H9 (cell line): ENCODE measurements around the gene TBC1D5. TPM values are rescaled to one million over a fixed set of nuclear protein-coding genes. Genes with fewer than 3 reads are reported as not detected.

Experiments used
- DNase-seq: peaks from one replicate; pipeline ENCODE4 v3.0.0-alpha.2; 2017
- H2AFZ ChIP-seq: one replicate; pipeline ENCODE4 v1.6.1; 2013; ENCODE audit warnings: mild to moderate bottlenecking, low read length, control low read depth, moderate library complexity
- H2AK5ac ChIP-seq: 2 replicates; pipeline ENCODE4 v1.6.1; 2013; ENCODE audit warnings: low read length, control low read depth, mixed read lengths; ENCODE audit not compliant: insufficient read length
- H2BK120ac ChIP-seq: one replicate; pipeline ENCODE4 v1.6.1; 2013; ENCODE audit warnings: low read depth, mild to moderate bottlenecking, low read length, control low read depth, inconsistent platforms; ENCODE audit not compliant: poor library complexity, severe bottlenecking
- H2BK12ac ChIP-seq: 2 replicates; pipeline ENCODE4 v1.6.1; 2013; ENCODE audit warnings: low read length, control low read depth, mixed read lengths, low read depth; ENCODE audit not compliant: insufficient read length
- H2BK15ac ChIP-seq: 2 replicates; pipeline ENCODE4 v1.6.1; 2013; ENCODE audit warnings: low read depth, low read length, control low read depth
- H2BK20ac ChIP-seq: one replicate; pipeline ENCODE4 v1.6.1; 2013; ENCODE audit warnings: low read depth, mild to moderate bottlenecking, low read length, control low read depth, inconsistent platforms; ENCODE audit not compliant: poor library complexity, severe bottlenecking
- H2BK5ac ChIP-seq: 2 replicates; pipeline ENCODE4 v1.6.1; 2013; ENCODE audit warnings: low read length, control low read depth, mixed read lengths; ENCODE audit not compliant: insufficient read length
- H3K14ac ChIP-seq: 2 replicates; pipeline ENCODE4 v1.6.1; 2013; ENCODE audit warnings: low read length, control low read depth; ENCODE audit not compliant: insufficient read depth
- H3K18ac ChIP-seq: 2 replicates; pipeline ENCODE4 v1.6.1; 2013; ENCODE audit warnings: low read depth, mild to moderate bottlenecking, mixed read lengths, low read length, control low read depth; ENCODE audit not compliant: insufficient read length
- H3K23ac ChIP-seq: 2 replicates; pipeline ENCODE4 v1.6.1; 2013; ENCODE audit warnings: low read length, control low read depth, mixed read lengths, low read depth; ENCODE audit not compliant: insufficient read length
- H3K23me2 ChIP-seq: 2 replicates; pipeline ENCODE4 v1.6.1; 2013; ENCODE audit warnings: low read depth, mild to moderate bottlenecking, mixed read lengths, low read length, control low read depth; ENCODE audit not compliant: insufficient read length, poor library complexity, severe bottlenecking
- H3K27ac ChIP-seq: 2 replicates; pipeline ENCODE4 v1.5.1; 2013; ENCODE audit warnings: low read length, control low read depth, mixed read lengths, low read depth; ENCODE audit not compliant: insufficient read length
- H3K27me3 ChIP-seq: 2 replicates; pipeline ENCODE4 v1.6.1; 2013; ENCODE audit warnings: low read length, control low read depth, inconsistent platforms; ENCODE audit not compliant: insufficient read depth
- H3K4ac ChIP-seq: 2 replicates; pipeline ENCODE4 v1.6.1; 2013; ENCODE audit warnings: low read depth, mild to moderate bottlenecking, control low read depth, inconsistent platforms, low read length, moderate library complexity
- H3K4me1 ChIP-seq: 2 replicates; pipeline ENCODE4 v1.6.1; 2013; ENCODE audit warnings: low read length, control low read depth, inconsistent platforms; ENCODE audit not compliant: insufficient read depth
- H3K4me2 ChIP-seq: 2 replicates; pipeline ENCODE4 v1.6.1; 2013; ENCODE audit warnings: low read length, control low read depth, mixed read lengths; ENCODE audit not compliant: insufficient read length, insufficient read depth
- H3K56ac ChIP-seq: 2 replicates; pipeline ENCODE4 v1.6.1; 2013; ENCODE audit warnings: low read depth, mild to moderate bottlenecking, mixed read lengths, low read length, control low read depth; ENCODE audit not compliant: insufficient read length
- H3K79me1 ChIP-seq: 2 replicates; pipeline ENCODE4 v1.6.1; 2013; ENCODE audit warnings: low read depth, mild to moderate bottlenecking, moderate library complexity, low read length, control low read depth, inconsistent platforms; ENCODE audit not compliant: insufficient read depth, poor library complexity, severe bottlenecking
- H3K79me2 ChIP-seq: 2 replicates; pipeline ENCODE4 v1.6.1; 2013; ENCODE audit warnings: low read length, control low read depth, inconsistent platforms; ENCODE audit not compliant: insufficient read depth
- H3K9ac ChIP-seq: 2 replicates; pipeline ENCODE4 v1.6.1; 2013; ENCODE audit warnings: low read length, control low read depth, mixed read lengths; ENCODE audit not compliant: insufficient read length; ENCODE audit errors: extremely low read depth
- H3K9me3 ChIP-seq: one replicate; pipeline ENCODE4 v1.6.1; 2013; ENCODE audit warnings: low read depth, low read length, inconsistent platforms; ENCODE audit not compliant: control insufficient read depth
- H3T11ph ChIP-seq: one replicate; pipeline ENCODE4 v1.6.1; 2013; ENCODE audit warnings: mild to moderate bottlenecking, low read length, control low read depth, inconsistent platforms
- H4K20me1 ChIP-seq: one replicate; pipeline ENCODE4 v1.6.1; 2013; ENCODE audit not compliant: control insufficient read depth, insufficient read length, insufficient read depth
- H4K5ac ChIP-seq: 2 replicates; pipeline ENCODE4 v1.6.1; 2013; ENCODE audit warnings: low read depth, mild to moderate bottlenecking, mixed read lengths, low read length, control low read depth; ENCODE audit not compliant: insufficient read length
- H4K8ac ChIP-seq: replicated peaks from 2 replicates; pipeline ENCODE4 v1.6.1; 2013; ENCODE audit warnings: low read length, control low read depth, mixed read lengths, low read depth; ENCODE audit not compliant: insufficient read length
- H4K91ac ChIP-seq: 2 replicates; pipeline ENCODE4 v1.6.1; 2013; ENCODE audit warnings: low read depth, mild to moderate bottlenecking, moderate library complexity, mixed read lengths, low read length, control low read depth; ENCODE audit not compliant: insufficient read length
- H3K27ac Mint-ChIP-seq, 3 experiments: 2 replicates in 2 of 3; 3 replicates in 1 of 3; pipeline ENCODE4 v1.8.0; 2020 to 2021; ENCODE audit warnings: mixed read lengths in 3 of 3, mild to moderate bottlenecking in 1 of 3, moderate library complexity in 1 of 3
- H3K27me3 Mint-ChIP-seq: 2 replicates; pipeline ENCODE4 v1.8.0; 2021; ENCODE audit warnings: low read depth, mild to moderate bottlenecking, moderate library complexity, mixed read lengths
- H3K36me3 Mint-ChIP-seq, 3 experiments: 2 replicates in 2 of 3; 3 replicates in 1 of 3; pipeline ENCODE4 v1.8.0; 2020 to 2021; ENCODE audit warnings: low read depth in 3 of 3, mixed read lengths in 3 of 3; ENCODE audit not compliant: insufficient read depth in 1 of 3
- H3K4me1 Mint-ChIP-seq, 2 experiments: 2 replicates each; pipeline ENCODE4 v1.8.0; 2020; ENCODE audit warnings: mixed read lengths in 2 of 2
- H3K4me3 Mint-ChIP-seq, 2 experiments: 2 replicates in 1 of 2; 3 replicates in 1 of 2; pipeline ENCODE4 v1.8.0; 2020 to 2021; ENCODE audit warnings: mild to moderate bottlenecking in 2 of 2, mixed read lengths in 2 of 2, moderate library complexity in 1 of 2
- H3K9me3 Mint-ChIP-seq, 2 experiments: 2 replicates in 1 of 2; 3 replicates in 1 of 2; pipeline ENCODE4 v1.8.0; 2020; ENCODE audit warnings: mild to moderate bottlenecking in 2 of 2, mixed read lengths in 2 of 2, moderate library complexity in 1 of 2
- WGBS: extraction: QIAGEN DNeasy Blood & Tissue Kit; methylation state at CpG from one replicate; pipeline ENCODE4 v1.1.7; 2013; ENCODE audit warnings: missing lambda C conversion rate, low lambda C conversion rate, mixed read lengths; ENCODE audit not compliant: insufficient read length; ENCODE audit errors: extremely low coverage; 5-methylcytosine and 5-hydroxymethylcytosine counted together
- total RNA-seq: library from RNA; stranded (reverse); gene quantifications from 2 replicates; pipeline ENCODE4 v1.2.1, GENCODE V29; 2021
- TF ChIP-seq, protein P1 (sequence below): fragments of 200-600 bp; sonication (generic); conservative IDR thresholded peaks from 3 replicates; pipeline ENCODE4 v1.8.0; 2021; ENCODE audit warnings: antibody characterized with exemption, mild to moderate bottlenecking

TBC1D5 gene
- total RNA-seq, 1 experiment from 2014 or later = 25.0 TPM

DNA sequence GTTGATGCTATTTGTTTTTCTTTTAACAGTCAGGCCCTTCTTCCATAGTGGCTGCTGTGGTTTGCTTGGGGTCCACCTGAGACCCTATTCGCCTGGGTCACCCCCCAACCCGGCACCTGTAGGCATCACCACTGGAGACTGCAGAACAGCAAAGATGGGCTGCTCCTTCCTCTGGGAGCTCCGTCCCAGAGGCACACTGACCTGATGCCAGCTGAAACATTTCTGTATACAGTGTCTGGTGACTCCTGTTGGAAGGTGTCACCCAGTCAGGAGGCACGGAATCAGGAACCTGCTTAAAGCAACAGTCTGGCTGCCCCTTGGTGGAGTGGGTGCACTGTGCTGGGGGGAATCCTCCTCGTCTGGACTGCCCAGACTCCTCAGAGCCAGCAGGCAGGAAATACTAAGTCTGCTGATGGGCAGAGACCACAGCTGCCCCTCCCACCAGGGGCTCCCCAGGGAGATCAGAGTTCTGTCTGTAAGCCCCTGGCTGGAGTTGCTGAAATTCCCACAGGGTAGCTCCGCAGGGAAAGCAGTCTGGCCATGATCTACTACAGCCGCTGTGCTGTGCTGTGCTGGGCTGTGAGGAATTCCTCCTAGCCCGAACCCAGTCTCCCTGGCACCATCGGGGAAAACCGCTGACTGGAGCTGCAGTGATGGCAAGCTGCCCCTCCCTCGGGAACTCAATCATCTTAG lies 248.2 kb downstream of the TBC1D5 start:
- Histone ChIP-seq H3K27ac (no peak overlapping the region), H3K23ac (no peak overlapping the region), H2BK5ac (no peak overlapping the region), H3K23me2 (no peaks in the 10 kb centered on the region), H4K91ac (no peak overlapping the region), H3K18ac (peak overlapping the region; percentile 34), H3K9ac (no peak overlapping the region), H3K27me3 (no peaks in the 10 kb centered on the region), H3K4me2 (no peak overlapping the region), H3K4me1 (no peaks in the 10 kb centered on the region; the same call in 1 of the 2 replicates), H3K9me3 (no peaks in the 10 kb centered on the region), H3K56ac (no peak overlapping the region), H3K79me1 (no peaks in the 10 kb centered on the region), H3K79me2 (no peaks in the 10 kb centered on the region), H3K4ac (no peak overlapping the region), H2BK15ac (no peak overlapping the region), H2BK120ac (no peak overlapping the region), H3T11ph (no peak overlapping the region), H2BK20ac (no peak overlapping the region), H2BK12ac (no peak overlapping the region), H3K14ac (no peak overlapping the region; the same call in 1 of the 2 replicates), H4K20me1 (no peaks in the 10 kb centered on the region), H4K8ac (no peak overlapping the region), H4K5ac (no peak overlapping the region), H2AK5ac (no peak overlapping the region), H2AFZ (no peak overlapping the region)
- H3K27me3 Mint-ChIP-seq = no peaks in the 10 kb centered on the region
- H3K36me3 Mint-ChIP-seq = peaks cover 19 to 29% (median 20%) of the 10 kb centered on the region in 3 experiments
- H3K4me1 Mint-ChIP-seq = peaks cover 2 to 4% of the 10 kb centered on the region in 2 experiments; a peak in 2 of 4 replicates
- H3K9me3 Mint-ChIP-seq = peaks cover 23 to 33% of the 10 kb centered on the region in 2 experiments
- H3K4me3 Mint-ChIP-seq = no peak overlapping the region
- no CpG with 5 or more reads among the region's 11 CpGs for WGBS
- DNase-seq = peak; percentile 50
- TF ChIP-seq, protein P1, sequence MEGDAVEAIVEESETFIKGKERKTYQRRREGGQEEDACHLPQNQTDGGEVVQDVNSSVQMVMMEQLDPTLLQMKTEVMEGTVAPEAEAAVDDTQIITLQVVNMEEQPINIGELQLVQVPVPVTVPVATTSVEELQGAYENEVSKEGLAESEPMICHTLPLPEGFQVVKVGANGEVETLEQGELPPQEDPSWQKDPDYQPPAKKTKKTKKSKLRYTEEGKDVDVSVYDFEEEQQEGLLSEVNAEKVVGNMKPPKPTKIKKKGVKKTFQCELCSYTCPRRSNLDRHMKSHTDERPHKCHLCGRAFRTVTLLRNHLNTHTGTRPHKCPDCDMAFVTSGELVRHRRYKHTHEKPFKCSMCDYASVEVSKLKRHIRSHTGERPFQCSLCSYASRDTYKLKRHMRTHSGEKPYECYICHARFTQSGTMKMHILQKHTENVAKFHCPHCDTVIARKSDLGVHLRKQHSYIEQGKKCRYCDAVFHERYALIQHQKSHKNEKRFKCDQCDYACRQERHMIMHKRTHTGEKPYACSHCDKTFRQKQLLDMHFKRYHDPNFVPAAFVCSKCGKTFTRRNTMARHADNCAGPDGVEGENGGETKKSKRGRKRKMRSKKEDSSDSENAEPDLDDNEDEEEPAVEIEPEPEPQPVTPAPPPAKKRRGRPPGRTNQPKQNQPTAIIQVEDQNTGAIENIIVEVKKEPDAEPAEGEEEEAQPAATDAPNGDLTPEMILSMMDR = no peak
- H3K27ac Mint-ChIP-seq = no peak overlapping the region
